ENCODE data around the gene NT5C3A. TPM values are rescaled to one million over a fixed set of nuclear protein-coding genes. Genes with fewer than 3 reads are reported as not detected.
A peak's percentile ranks its signal among the peaks of the same experiment; 100 is the strongest.

NT5C3A gene
- total and polyA plus RNA-seq, 2 of the 13 experiments (the other 11 are each of a cell fraction or from before 2014, with no cell fraction given) = 16.9 to 34.0 TPM

GRCh38 chr7:33062023-33062781 lies at the start of gene NT5C3A (continued):
- TF ChIP-seq TBX2 (CRISPR knock-in tag; IDR thresholded peaks at IDR 0.05; ENCODE audit: borderline replicate concordance) (0 out of 2 replicates have a peak, but pooled peaks have one; percentile 72), RAD21 (CRISPR knock-in tag; IDR thresholded peaks at IDR 0.05) (no peak; the same call in 1 of the 2 replicates), ZNF747 (CRISPR knock-in tag; IDR thresholded peaks at IDR 0.05; ENCODE audit: borderline replicate concordance) (no peak), SRY (CRISPR knock-in tag; IDR thresholded peaks at IDR 0.05) (peak; percentile 76; the same call in 1 of the 2 replicates), SAFB2 (CRISPR knock-in tag; IDR thresholded peaks at IDR 0.05; ENCODE audit: borderline replicate concordance, low read depth) (peak; percentile 58), ZMAT3 (CRISPR knock-in tag; conservative IDR thresholded peaks at IDR 0.05) (peak; percentile 85; the same call in 1 of the 2 replicates), ZFY (CRISPR knock-in tag; IDR thresholded peaks at IDR 0.05) (no peak), ZBTB26 (CRISPR knock-in tag; IDR thresholded peaks at IDR 0.05; ENCODE audit: borderline replicate concordance) (no peak), ELF3 (CRISPR knock-in tag; IDR thresholded peaks at IDR 0.05) (peak; percentile 58; the same call in 1 of the 2 replicates), IKZF5 (CRISPR knock-in tag; IDR thresholded peaks at IDR 0.05) (peak; percentile 62), ETV5 (CRISPR knock-in tag; IDR thresholded peaks at IDR 0.05; ENCODE audit: borderline replicate concordance) (no peak; the same call in 1 of the 2 replicates), BCL3 (CRISPR knock-in tag; IDR thresholded peaks at IDR 0.05) (peak; percentile 70), PHF20 (CRISPR knock-in tag; IDR thresholded peaks at IDR 0.05) (no peak), RBM22 (optimal IDR thresholded peaks at IDR 0.05; ENCODE audit: low read length) (no peak)
- TF ChIP-seq, protein P1, sequence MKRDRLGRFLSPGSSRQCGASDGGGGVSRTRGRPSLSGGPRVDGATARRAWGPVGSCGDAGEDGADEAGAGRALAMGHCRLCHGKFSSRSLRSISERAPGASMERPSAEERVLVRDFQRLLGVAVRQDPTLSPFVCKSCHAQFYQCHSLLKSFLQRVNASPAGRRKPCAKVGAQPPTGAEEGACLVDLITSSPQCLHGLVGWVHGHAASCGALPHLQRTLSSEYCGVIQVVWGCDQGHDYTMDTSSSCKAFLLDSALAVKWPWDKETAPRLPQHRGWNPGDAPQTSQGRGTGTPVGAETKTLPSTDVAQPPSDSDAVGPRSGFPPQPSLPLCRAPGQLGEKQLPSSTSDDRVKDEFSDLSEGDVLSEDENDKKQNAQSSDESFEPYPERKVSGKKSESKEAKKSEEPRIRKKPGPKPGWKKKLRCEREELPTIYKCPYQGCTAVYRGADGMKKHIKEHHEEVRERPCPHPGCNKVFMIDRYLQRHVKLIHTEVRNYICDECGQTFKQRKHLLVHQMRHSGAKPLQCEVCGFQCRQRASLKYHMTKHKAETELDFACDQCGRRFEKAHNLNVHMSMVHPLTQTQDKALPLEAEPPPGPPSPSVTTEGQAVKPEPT (CRISPR knock-in tag; IDR thresholded peaks at IDR 0.05; ENCODE audit: low read depth) = peak; percentile 61; the same call in 1 of the 2 replicates
- TF ChIP-seq, protein P2, sequence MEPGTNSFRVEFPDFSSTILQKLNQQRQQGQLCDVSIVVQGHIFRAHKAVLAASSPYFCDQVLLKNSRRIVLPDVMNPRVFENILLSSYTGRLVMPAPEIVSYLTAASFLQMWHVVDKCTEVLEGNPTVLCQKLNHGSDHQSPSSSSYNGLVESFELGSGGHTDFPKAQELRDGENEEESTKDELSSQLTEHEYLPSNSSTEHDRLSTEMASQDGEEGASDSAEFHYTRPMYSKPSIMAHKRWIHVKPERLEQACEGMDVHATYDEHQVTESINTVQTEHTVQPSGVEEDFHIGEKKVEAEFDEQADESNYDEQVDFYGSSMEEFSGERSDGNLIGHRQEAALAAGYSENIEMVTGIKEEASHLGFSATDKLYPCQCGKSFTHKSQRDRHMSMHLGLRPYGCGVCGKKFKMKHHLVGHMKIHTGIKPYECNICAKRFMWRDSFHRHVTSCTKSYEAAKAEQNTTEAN (CRISPR knock-in tag; conservative IDR thresholded peaks at IDR 0.05) = 0 out of 2 replicates have a peak, but pooled peaks have one; percentile 46
- TF ChIP-seq, protein P3, sequence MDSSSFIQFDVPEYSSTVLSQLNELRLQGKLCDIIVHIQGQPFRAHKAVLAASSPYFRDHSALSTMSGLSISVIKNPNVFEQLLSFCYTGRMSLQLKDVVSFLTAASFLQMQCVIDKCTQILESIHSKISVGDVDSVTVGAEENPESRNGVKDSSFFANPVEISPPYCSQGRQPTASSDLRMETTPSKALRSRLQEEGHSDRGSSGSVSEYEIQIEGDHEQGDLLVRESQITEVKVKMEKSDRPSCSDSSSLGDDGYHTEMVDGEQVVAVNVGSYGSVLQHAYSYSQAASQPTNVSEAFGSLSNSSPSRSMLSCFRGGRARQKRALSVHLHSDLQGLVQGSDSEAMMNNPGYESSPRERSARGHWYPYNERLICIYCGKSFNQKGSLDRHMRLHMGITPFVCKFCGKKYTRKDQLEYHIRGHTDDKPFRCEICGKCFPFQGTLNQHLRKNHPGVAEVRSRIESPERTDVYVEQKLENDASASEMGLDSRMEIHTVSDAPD (CRISPR knock-in tag; IDR thresholded peaks at IDR 0.05) = peak; percentile 32; the same call in 1 of the 2 replicates
- TF ChIP-seq, protein P4, sequence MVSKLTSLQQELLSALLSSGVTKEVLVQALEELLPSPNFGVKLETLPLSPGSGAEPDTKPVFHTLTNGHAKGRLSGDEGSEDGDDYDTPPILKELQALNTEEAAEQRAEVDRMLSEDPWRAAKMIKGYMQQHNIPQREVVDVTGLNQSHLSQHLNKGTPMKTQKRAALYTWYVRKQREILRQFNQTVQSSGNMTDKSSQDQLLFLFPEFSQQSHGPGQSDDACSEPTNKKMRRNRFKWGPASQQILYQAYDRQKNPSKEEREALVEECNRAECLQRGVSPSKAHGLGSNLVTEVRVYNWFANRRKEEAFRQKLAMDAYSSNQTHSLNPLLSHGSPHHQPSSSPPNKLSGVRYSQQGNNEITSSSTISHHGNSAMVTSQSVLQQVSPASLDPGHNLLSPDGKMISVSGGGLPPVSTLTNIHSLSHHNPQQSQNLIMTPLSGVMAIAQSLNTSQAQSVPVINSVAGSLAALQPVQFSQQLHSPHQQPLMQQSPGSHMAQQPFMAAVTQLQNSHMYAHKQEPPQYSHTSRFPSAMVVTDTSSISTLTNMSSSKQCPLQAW (CRISPR knock-in tag; IDR thresholded peaks at IDR 0.05) = no peak

Measured in HepG2 (cell line).